K562 (cell line): ENCODE data around the gene MUC5AC. TPM values are rescaled to one million over a fixed set of nuclear protein-coding genes. Genes with fewer than 3 reads are reported as not detected.

Source experiments
- ATAC-seq: fragments of 200-7000 bp; cut with Tn5 transposase; 3 replicates; pipeline ENCODE4 v1.9.1; 2020; ENCODE audit warnings: moderate library complexity
- BruUV-seq: library from RNA; stranded (reverse); fragments of 400-500 nt; replicated peaks from 2 replicates; lab custom pipeline; 2021; lab: Mats Ljungman, UMichigan
- CTCF ChIA-PET: fragments of 300-600 bp; formaldehyde crosslinking; extraction: SDS; loops from one replicate; lab custom pipeline; 2021; ENCODE audit warnings: low intra/inter-chr PET ratio; lab: Yijun Ruan, JAX
- POLR2A ChIA-PET: fragments of 300-600, 350-650 bp; sonication (Branson Sonifier 250); formaldehyde crosslinking; extraction: SDS; loops from one replicate; lab custom pipeline; 2021; ENCODE audit warnings: antibody characterized with exemption, inconsistent platforms; lab: Yijun Ruan, JAX
- DNase-seq, 4 experiments: peaks; one replicate each; pipeline versions ENCODE4 v3.0.0 to v3.0.0-alpha.2; 2011 to 2018; ENCODE audit warnings: low spot score in 3 of 4, mixed read lengths in 3 of 4; ENCODE audit errors: extremely low read depth in 1 of 4
- FAIRE-seq: peaks from 2 replicates; lab custom pipeline; 2011; peaks lifted over from hg19 to GRCh38; lab: Jason Lieb, UNC
- H2AFZ ChIP-seq: 2 replicates; pipeline ENCODE4 v1.6.0; 2011; ENCODE audit warnings: low read depth, low read length, control low read depth, inconsistent platforms
- H3K27ac ChIP-seq: fragments of 200-600 bp; 3 replicates; pipeline ENCODE4 v1.8.0; 2011; ENCODE audit warnings: low read depth, mild to moderate bottlenecking, control low read depth, inconsistent platforms, low read length, moderate library complexity, mixed read lengths; ENCODE audit errors: extremely low read depth
- H3K27me3 ChIP-seq, 2 experiments: fragments of 300-600 bp in 1 of 2; 2 replicates in 1 of 2; 3 replicates in 1 of 2; pipeline versions ENCODE4 v1.6.0 to v1.8.0; 2011; ENCODE audit warnings: inconsistent platforms in 2 of 2, low read length in 2 of 2, mild to moderate bottlenecking in 1 of 2, mixed read lengths in 1 of 2, moderate library complexity in 1 of 2; ENCODE audit not compliant: control insufficient read depth in 2 of 2, insufficient read depth in 2 of 2
- H3K36me3 ChIP-seq: fragments of 300-600 bp; 3 replicates; pipeline ENCODE4 v1.8.0; 2011; ENCODE audit warnings: mild to moderate bottlenecking, low read length, inconsistent platforms; ENCODE audit not compliant: control insufficient read depth, insufficient read depth
- H3K4me1 ChIP-seq, 2 experiments: fragments of 200-600 bp in 1 of 2; replicated peaks in 1 of 2; 2 replicates in 1 of 2; 3 replicates in 1 of 2; pipeline versions ENCODE4 v1.5.1 to v1.8.0; 2011; ENCODE audit warnings: inconsistent platforms in 2 of 2, low read length in 2 of 2, mild to moderate bottlenecking in 1 of 2, mixed read lengths in 1 of 2, moderate library complexity in 1 of 2; ENCODE audit not compliant: control insufficient read depth in 2 of 2, insufficient read depth in 2 of 2
- H3K4me2 ChIP-seq: 2 replicates; pipeline ENCODE4 v1.6.1; 2011; ENCODE audit warnings: low read length, control low read depth, inconsistent platforms, mixed read lengths; ENCODE audit not compliant: insufficient read depth
- H3K4me3 ChIP-seq: fragments of 200-600 bp; sonication (generic), shearing (Covaris generic); 2 replicates; pipeline ENCODE4 v1.5.1; 2016; ENCODE audit warnings: control low read depth, inconsistent platforms
- H3K79me2 ChIP-seq: fragments of 200-600 bp; 3 replicates; pipeline ENCODE4 v1.8.0; 2011; ENCODE audit warnings: low read length, inconsistent platforms; ENCODE audit not compliant: control insufficient read depth, insufficient read depth
- H3K9ac ChIP-seq, 2 experiments: 2 replicates each; pipeline versions ENCODE4 v1.6.0 to v1.6.1; 2011; ENCODE audit warnings: low read depth in 2 of 2, low read length in 2 of 2, control low read depth in 1 of 2, inconsistent platforms in 1 of 2, mild to moderate bottlenecking in 1 of 2, mixed read lengths in 1 of 2; ENCODE audit not compliant: insufficient read depth in 1 of 2
- H3K9me1 ChIP-seq: one replicate; pipeline ENCODE4 v1.6.0; 2011; ENCODE audit warnings: inconsistent platforms, mild to moderate bottlenecking, low read length, moderate library complexity; ENCODE audit not compliant: control insufficient read depth, insufficient read depth
- H3K9me3 ChIP-seq: replicated peaks from 2 replicates; pipeline ENCODE4 v1.5.1; 2011; ENCODE audit warnings: low read depth, low read length, inconsistent platforms; ENCODE audit not compliant: control insufficient read depth, insufficient read depth
- H4K20me1 ChIP-seq: replicated peaks from 2 replicates; pipeline ENCODE4 v1.6.1; 2011; ENCODE audit warnings: low read length, inconsistent platforms, mixed read lengths; ENCODE audit not compliant: control insufficient read depth, insufficient read depth
- BCL6 ChIP-seq: fragments of 250-450 bp; sonication (Bioruptor Pico); IDR thresholded peaks from 2 replicates; pipeline ENCODE4 v1.4.0; 2020
- BRF1 ChIP-seq: IDR thresholded peaks from 3 replicates; pipeline ENCODE4 v1.6.1; 2011; ENCODE audit warnings: borderline replicate concordance, mild to moderate bottlenecking; ENCODE audit not compliant: insufficient read length; ENCODE audit errors: extremely low read depth
- E4F1 ChIP-seq: fragments of 250-450 bp; sonication (Bioruptor Pico); IDR thresholded peaks from 2 replicates; pipeline ENCODE4 v1.5.0; 2021; ENCODE audit warnings: mild to moderate bottlenecking, borderline replicate concordance
- ELF2 ChIP-seq: fragments of 250-450 bp; sonication (Bioruptor Pico); IDR thresholded peaks from 2 replicates; pipeline ENCODE4 v1.5.0; 2021; ENCODE audit warnings: mild to moderate bottlenecking
- PPARD ChIP-seq: fragments of 250-450 bp; sonication (Bioruptor Pico); IDR thresholded peaks from 2 replicates; pipeline ENCODE4 v1.8.0; 2022; ENCODE audit warnings: inconsistent platforms, mild to moderate bottlenecking, moderate library complexity
- SMAD1 ChIP-seq: fragments of 150-350 bp; IDR thresholded peaks from 2 replicates; pipeline ENCODE4 v1.6.1; 2014; ENCODE audit warnings: low read length, low read depth; ENCODE audit not compliant: partially characterized antibody
- SMARCA4 ChIP-seq: fragments of 450-650 bp; IDR thresholded peaks from 2 replicates; pipeline ENCODE4 v1.6.1; 2016
- TCF7 ChIP-seq: sonication (generic); IDR thresholded peaks from 2 replicates; pipeline ENCODE4 v1.6.1; 2016; ENCODE audit warnings: antibody characterized with exemption, borderline replicate concordance
- TCFL5 ChIP-seq: fragments of 250-450 bp; sonication (Bioruptor Pico); conservative IDR thresholded peaks from 2 replicates; pipeline ENCODE4 v1.6.1; 2021; ENCODE audit warnings: mild to moderate bottlenecking, moderate library complexity, matching md5 sums
- TOE1 ChIP-seq, 2 experiments: fragments of 450-650 bp in 1 of 2; sonication (generic) in 1 of 2; formaldehyde crosslinking in 1 of 2; IDR thresholded peaks; 2 replicates each; pipeline versions ENCODE4 v1.7.1 to v1.8.0; 2016 to 2022; ENCODE audit warnings: borderline replicate concordance in 2 of 2, mild to moderate bottlenecking in 2 of 2, antibody characterized with exemption in 1 of 2, inconsistent platforms in 1 of 2, low read depth in 1 of 2, missing genetic modification reagents in 1 of 2, moderate library complexity in 1 of 2
- ZBTB34 ChIP-seq: fragments of 250-450 bp; sonication (Bioruptor Pico); IDR thresholded peaks from 2 replicates; pipeline ENCODE4 v1.8.0; 2021; ENCODE audit warnings: mild to moderate bottlenecking, moderate library complexity
- ZNF24 ChIP-seq: fragments of 450-650 bp; IDR thresholded peaks from 2 replicates; pipeline ENCODE4 v1.6.1; 2016
- ZNF592 ChIP-seq: fragments of 450-650 bp; IDR thresholded peaks from 2 replicates; pipeline ENCODE4 v1.6.1; 2017; ENCODE audit warnings: antibody characterized with exemption, mild to moderate bottlenecking
- WGBS: fragments of 100-300 bp; shearing (Covaris generic); methylation state at CpG from one replicate; pipeline ENCODE4 v1.1.6; 2016; ENCODE audit warnings: low coverage, mixed read lengths; ENCODE audit not compliant: insufficient coverage; ENCODE audit errors: missing lambda C conversion rate; 5-methylcytosine and 5-hydroxymethylcytosine counted together
- in situ Hi-C: fragments of 300-500 bp; cut with MboI; formaldehyde crosslinking; loops from 4 replicates; pipeline ENCODE4 v1.15.0; 2018; ENCODE audit warnings: inconsistent platforms, mixed read lengths
- intact Hi-C: fragments of 100-400 bp; cut with micrococcal nuclease; formaldehyde crosslinking; loops from 2 replicates; pipeline ENCODE4 v1.14.2; 2022
- polyA plus RNA-seq, 8 experiments: library from polyadenylated mRNA; depleted of rRNA in 4 of 8; stranded (reverse) in 5 of 8; unstranded in 3 of 8; fragments of >200 nt; fragmentation: Nextera tagmentation in 2 of 8; fragmentation: Illumina TruSeq in 1 of 8; extraction: Ambion mirVana in 2 of 8; extraction: Trizol in 1 of 8; gene quantifications; 2 replicates each; pipeline versions ENCODE4 v1.2.1 to v1.2.3, GENCODE V29; 2011 to 2014; ENCODE audit warnings: inconsistent platforms in 1 of 8, missing spikeins in 1 of 8
- total RNA-seq, 7 experiments: library from RNA; depleted of rRNA in 6 of 7; stranded (reverse); fragments of >200 nt in 6 of 7; fragmentation: Illumina TruSeq in 2 of 7; extraction: Trizol in 2 of 7; gene quantifications; 2 replicates each; pipeline versions ENCODE4 v1.2.1 to v1.2.3, GENCODE V29; 2011 to 2021; ENCODE audit warnings: low replicate concordance in 1 of 7

The MUC5AC gene
- total and polyA plus RNA-seq, 9 of the 15 experiments (the other 6 are each of a cell fraction or from before 2014, with no cell fraction given): not detected

GRCh38 chr11:1140642-1141490, 16.9 kb upstream of the MUC5AC start:
- H3K36me3 ChIP-seq: no peaks in the 10 kb centered on the region
- no peak for DNase-seq
- H3K9ac ChIP-seq: no peak overlapping the region; a peak in 1 of 4 replicates
- H3K4me1 ChIP-seq: no peaks in the 10 kb centered on the region
- no peak overlapping the region for H2AFZ ChIP-seq
- H3K4me2 ChIP-seq: no peak overlapping the region
- WGBS: 1% methylated on average over 18 of the region's 18 CpGs
- no peaks in the 10 kb centered on the region for H3K79me2 ChIP-seq
- H3K27me3 ChIP-seq: peaks cover 14 to 25% of the 10 kb centered on the region in 2 experiments; a peak in 3 of 5 replicates
- H4K20me1 ChIP-seq: no peaks in the 10 kb centered on the region; the same call in 1 of the 2 replicates
- H3K4me3 ChIP-seq: no peak overlapping the region
- POLR2A ChIA-PET: interaction anchor here (0.6 kb wide), 1 partner anchor 56 kb away, joined by 3 read pairs; no protein-coding TSS in a partner anchor
- FAIRE-seq: no peak
- CTCF ChIA-PET: no interaction called here
- in situ Hi-C loops: no loop called here
- no peak overlapping the region for H3K27ac ChIP-seq
- ATAC-seq: no peak
- H3K9me3 ChIP-seq: no peaks in the 10 kb centered on the region
- no TSS peak for BruUV-seq
- intact Hi-C loops: no loop called here
- H3K9me1 ChIP-seq: no peaks in the 10 kb centered on the region
- TF ChIP-seq E4F1 (CRISPR knock-in tag) (no peak), SMAD1 (no peak), PPARD (CRISPR knock-in tag) (no peak), BRF1 (no peak), BCL6 (CRISPR knock-in tag) (no peak), ZNF24 (no peak), ELF2 (CRISPR knock-in tag) (no peak), TCF7 (no peak), SMARCA4 (no peak), TCFL5 (CRISPR knock-in tag) (no peak), ZBTB34 (CRISPR knock-in tag) (no peak), ZNF592 (no peak), TOE1 (IDR thresholded peaks at IDR 0.05; ENCODE audit: borderline replicate concordance) (no peak), TOE1 (CRISPR knock-in tag; IDR thresholded peaks at IDR 0.05; ENCODE audit: borderline replicate concordance, low read depth) (no peak)
